OCI-LY7 (cell line): ENCODE data around the gene DESI1. TPM values are rescaled to one million over a fixed set of nuclear protein-coding genes. Genes with fewer than 3 reads are reported as not detected.

Experiments
- BruUV-seq: library from RNA; stranded (reverse); fragments of 400-500 nt; replicated peaks from 2 replicates; lab custom pipeline; 2021; lab: Mats Ljungman, UMichigan
- CTCF ChIA-PET: fragments of 300-600 bp; sonication (Branson Sonifier 250); formaldehyde crosslinking; loops from one replicate; lab custom pipeline; 2022; ENCODE audit warnings: antibody characterized with exemption; ENCODE audit not compliant: unreplicated experiment; lab: Charles Lee
- POLR2A ChIA-PET: fragments of 300-600 bp; sonication (Branson Sonifier 250); formaldehyde crosslinking; loops from one replicate; lab custom pipeline; 2022; ENCODE audit warnings: antibody characterized with exemption; lab: Charles Lee
- DNase-seq: peaks from one replicate; pipeline ENCODE4 v3.0.0-alpha.2; 2015; ENCODE audit warnings: low spot score
- H2AFZ ChIP-seq: fragments of 200-600 bp; sonication (generic), shearing (Covaris generic); 2 replicates; pipeline ENCODE4 v1.6.1; 2014; ENCODE audit warnings: mild to moderate bottlenecking, antibody characterized with exemption, low read length, moderate library complexity
- H3K27ac ChIP-seq: fragments of 200-600 bp; sonication (generic); 2 replicates; pipeline ENCODE4 v1.5.1; 2014; ENCODE audit warnings: mixed run types, low read depth, mild to moderate bottlenecking, moderate library complexity, low read length, inconsistent platforms; ENCODE audit not compliant: poor library complexity, severe bottlenecking
- H3K36me3 ChIP-seq: fragments of 200-600 bp; sonication (generic); 2 replicates; pipeline ENCODE4 v1.6.1; 2014; ENCODE audit warnings: mild to moderate bottlenecking, antibody characterized with exemption, low read length, moderate library complexity, mixed read lengths; ENCODE audit not compliant: insufficient read depth
- H3K4me1 ChIP-seq: fragments of 200-600 bp; sonication (generic); 2 replicates; pipeline ENCODE4 v1.5.1; 2014; ENCODE audit warnings: mild to moderate bottlenecking, low read length; ENCODE audit not compliant: insufficient read depth, poor library complexity, severe bottlenecking
- H3K4me2 ChIP-seq: fragments of 200-600 bp; sonication (generic); 2 replicates; pipeline ENCODE4 v1.6.1; 2014; ENCODE audit warnings: mild to moderate bottlenecking, low read length
- H3K4me3 ChIP-seq: fragments of 200-600 bp; sonication (generic); 2 replicates; pipeline ENCODE4 v1.5.1; 2014; ENCODE audit warnings: mild to moderate bottlenecking, low read depth, low read length; ENCODE audit not compliant: poor library complexity, severe bottlenecking
- H3K79me2 ChIP-seq: fragments of 200-600 bp; sonication (generic); 2 replicates; pipeline ENCODE4 v1.6.1; 2016; ENCODE audit warnings: low read depth, mild to moderate bottlenecking, low read length, moderate library complexity, mixed read lengths; ENCODE audit not compliant: insufficient read depth
- H3K9me2 ChIP-seq: fragments of 200-600 bp; sonication (generic); 2 replicates; pipeline ENCODE4 v1.6.1; 2016; ENCODE audit warnings: mild to moderate bottlenecking, low read length, mixed read lengths; ENCODE audit not compliant: insufficient read depth
- H3K9me3 ChIP-seq: fragments of 200-600 bp; sonication (generic); 2 replicates; pipeline ENCODE4 v1.6.1; 2014; ENCODE audit warnings: mild to moderate bottlenecking, mixed run types, low read length, mixed read lengths
- H4K20me1 ChIP-seq: fragments of 200-600 bp; sonication (generic); 2 replicates; pipeline ENCODE4 v1.6.1; 2014; ENCODE audit warnings: mild to moderate bottlenecking, antibody characterized with exemption, low read length, moderate library complexity, mixed read lengths; ENCODE audit not compliant: insufficient read depth
- EZH2phosphoT487 ChIP-seq: fragments of 200-600 bp; sonication (generic); IDR thresholded peaks from 2 replicates; pipeline ENCODE4 v1.6.1; 2018; ENCODE audit warnings: low read depth, borderline replicate concordance, mild to moderate bottlenecking, mixed run types, antibody characterized with exemption, low read length, moderate library complexity, mixed read lengths
- intact Hi-C: fragments of 100-400 bp; cut with micrococcal nuclease; formaldehyde crosslinking; loops from one replicate; pipeline ENCODE4 v1.10.0; 2022; ENCODE audit not compliant: unreplicated experiment
- total RNA-seq, 2 experiments: library from RNA; depleted of rRNA in 1 of 2; stranded (reverse); fragments of >200 nt in 1 of 2; shearing (Covaris generic) in 1 of 2; gene quantifications; 2 replicates each; pipeline ENCODE4 v1.2.3, GENCODE V29; 2014 to 2022
- TF ChIP-seq, protein P1 (sequence below): fragments of 200-600 bp; sonication (generic); conservative IDR thresholded peaks from 2 replicates; pipeline ENCODE4 v1.5.1; 2014; ENCODE audit warnings: mild to moderate bottlenecking, antibody characterized with exemption, low read length, moderate library complexity, mixed read lengths

Gene DESI1
- total RNA-seq, 2 experiments from 2014 or later: 39.0 to 65.0 TPM

DNA sequence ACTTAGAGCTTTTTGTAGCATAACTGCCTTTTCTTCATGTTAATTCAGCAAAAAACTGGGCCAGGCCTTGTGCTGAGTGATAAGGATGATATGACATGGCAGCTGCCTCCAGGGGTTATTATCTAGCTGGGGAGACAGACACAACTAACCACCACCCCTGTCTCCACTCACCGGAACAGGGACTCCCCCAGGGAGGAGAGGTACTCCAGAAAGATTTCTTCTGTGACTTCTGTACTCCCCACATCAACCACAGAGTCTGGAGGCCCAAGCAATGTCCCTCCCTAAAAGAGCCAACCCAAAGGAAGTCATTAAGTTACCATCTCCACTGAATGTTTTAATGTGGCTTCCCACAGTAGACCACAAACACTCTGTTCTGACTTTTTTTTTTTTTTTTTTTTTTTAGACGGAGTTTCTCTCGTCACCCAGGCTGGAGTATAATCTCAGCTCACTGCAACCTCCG is 16.9 kb downstream of the DESI1 start:
- no TSS peak for BruUV-seq
- Histone ChIP-seq H3K9me2 (no peaks in the 10 kb centered on the region), H4K20me1 (no peaks in the 10 kb centered on the region), H3K27ac (no peak overlapping the region), H2AFZ (no peak overlapping the region), H3K9me3 (no peaks in the 10 kb centered on the region), H3K4me3 (no peak overlapping the region), H3K4me2 (no peak overlapping the region), H3K4me1 (no peaks in the 10 kb centered on the region), H3K36me3 (peaks cover 86% of the 10 kb centered on the region), H3K79me2 (no peaks in the 10 kb centered on the region)
- TF ChIP-seq EZH2phosphoT487: no peak
- TF ChIP-seq, protein P1, sequence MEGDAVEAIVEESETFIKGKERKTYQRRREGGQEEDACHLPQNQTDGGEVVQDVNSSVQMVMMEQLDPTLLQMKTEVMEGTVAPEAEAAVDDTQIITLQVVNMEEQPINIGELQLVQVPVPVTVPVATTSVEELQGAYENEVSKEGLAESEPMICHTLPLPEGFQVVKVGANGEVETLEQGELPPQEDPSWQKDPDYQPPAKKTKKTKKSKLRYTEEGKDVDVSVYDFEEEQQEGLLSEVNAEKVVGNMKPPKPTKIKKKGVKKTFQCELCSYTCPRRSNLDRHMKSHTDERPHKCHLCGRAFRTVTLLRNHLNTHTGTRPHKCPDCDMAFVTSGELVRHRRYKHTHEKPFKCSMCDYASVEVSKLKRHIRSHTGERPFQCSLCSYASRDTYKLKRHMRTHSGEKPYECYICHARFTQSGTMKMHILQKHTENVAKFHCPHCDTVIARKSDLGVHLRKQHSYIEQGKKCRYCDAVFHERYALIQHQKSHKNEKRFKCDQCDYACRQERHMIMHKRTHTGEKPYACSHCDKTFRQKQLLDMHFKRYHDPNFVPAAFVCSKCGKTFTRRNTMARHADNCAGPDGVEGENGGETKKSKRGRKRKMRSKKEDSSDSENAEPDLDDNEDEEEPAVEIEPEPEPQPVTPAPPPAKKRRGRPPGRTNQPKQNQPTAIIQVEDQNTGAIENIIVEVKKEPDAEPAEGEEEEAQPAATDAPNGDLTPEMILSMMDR: no peak
- ChIA-PET CTCF (no interaction called here), POLR2A (interaction anchor here (0.6 to 1.1 kb wide), 5 partner anchors 8 to 223 kb away, joined by 3 to 5 read pairs (median 3); partner anchors contain the start of gene PMM1)
- no peak for DNase-seq
- intact Hi-C loops: no loop called here

DNA sequence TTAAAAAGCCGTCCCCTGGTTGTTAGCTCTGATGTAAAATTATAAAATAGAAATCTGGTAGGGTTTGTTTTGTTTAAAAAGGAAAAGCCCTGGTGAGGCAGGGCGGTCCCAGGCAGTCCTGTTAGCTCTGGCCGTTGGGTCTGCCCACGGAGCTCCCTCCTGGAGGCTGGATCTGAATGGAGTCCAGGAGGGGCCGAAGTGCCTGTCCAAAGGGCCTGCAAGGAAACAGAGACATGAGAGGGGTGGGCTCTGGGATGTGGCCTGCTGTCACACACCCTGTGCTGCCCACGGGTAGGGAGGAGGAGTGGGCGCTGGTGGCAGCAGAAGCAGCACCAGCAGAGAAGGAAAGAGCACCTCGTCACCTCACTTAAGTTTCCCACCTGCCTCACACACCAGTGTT is 19.9 kb downstream of the DESI1 start:
- no peak overlapping the region for H3K4me3 ChIP-seq
- H3K4me1 ChIP-seq: no peaks in the 10 kb centered on the region
- H3K79me2 ChIP-seq: no peaks in the 10 kb centered on the region
- intact Hi-C loops: no loop called here
- BruUV-seq: no TSS peak
- H2AFZ ChIP-seq: no peak overlapping the region
- DNase-seq: no peak
- ChIA-PET CTCF (no interaction called here), POLR2A (no interaction called here)
- H3K27ac ChIP-seq: no peak overlapping the region
- H3K36me3 ChIP-seq: peaks cover 68% of the 10 kb centered on the region
- H3K9me2 ChIP-seq: no peaks in the 10 kb centered on the region
- no peak overlapping the region for H3K4me2 ChIP-seq
- no peaks in the 10 kb centered on the region for H4K20me1 ChIP-seq
- H3K9me3 ChIP-seq: no peaks in the 10 kb centered on the region
- TF ChIP-seq EZH2phosphoT487: no peak
- TF ChIP-seq, protein P1: no peak

DNA sequence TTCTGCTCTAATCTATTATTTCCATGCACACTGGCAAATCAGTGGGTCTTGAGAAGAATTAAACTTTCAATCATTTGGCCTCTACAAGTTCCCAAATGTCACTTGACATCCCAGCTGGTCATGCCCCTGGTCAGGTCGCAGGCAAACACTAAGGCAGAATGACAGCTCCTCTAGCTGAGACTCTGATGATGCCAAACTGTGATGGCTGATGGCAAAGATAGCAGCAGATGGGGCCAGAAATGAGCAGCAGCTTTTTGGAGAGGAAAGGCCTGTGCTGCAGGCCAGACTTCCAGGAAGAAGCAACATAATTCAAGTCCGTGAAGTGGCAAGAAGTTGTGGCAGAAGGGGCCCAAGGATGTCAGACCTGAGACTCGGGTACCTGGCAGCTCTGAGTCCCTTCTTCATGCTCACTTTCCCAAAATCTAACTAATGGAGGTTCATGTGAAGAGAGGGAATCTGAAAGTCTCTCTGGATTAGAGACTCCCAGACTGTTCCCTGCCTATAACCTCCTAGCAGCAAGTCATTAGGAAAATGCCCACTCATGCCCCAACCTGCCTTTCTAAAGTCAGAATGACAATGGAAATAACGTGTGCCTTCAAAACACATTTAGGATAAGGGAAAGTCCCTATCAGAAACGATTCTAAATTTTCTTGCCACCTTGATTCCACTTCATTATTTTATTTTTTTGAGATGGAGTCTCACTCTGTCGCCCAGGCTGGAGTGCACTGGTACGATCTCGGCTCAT is 21.8 kb downstream of the DESI1 start:
- DNase-seq: no peak
- H3K36me3 ChIP-seq: peaks cover 49% of the 10 kb centered on the region
- H3K27ac ChIP-seq: no peak overlapping the region
- POLR2A ChIA-PET: no interaction called here
- H3K4me3 ChIP-seq: no peak overlapping the region
- no peaks in the 10 kb centered on the region for H4K20me1 ChIP-seq
- H3K9me2 ChIP-seq: no peaks in the 10 kb centered on the region
- no peak overlapping the region for H2AFZ ChIP-seq
- TF ChIP-seq, protein P1: no peak
- no peak for TF ChIP-seq EZH2phosphoT487
- no peaks in the 10 kb centered on the region for H3K9me3 ChIP-seq
- no TSS peak for BruUV-seq
- intact Hi-C loops: loop anchor here (5.0 kb wide), 1 partner anchor 197 kb away; no protein-coding TSS in a partner anchor
- CTCF ChIA-PET: interaction anchor here (0.6 kb wide), 1 partner anchor 68 kb away, joined by 3 read pairs; no protein-coding TSS in a partner anchor
- H3K4me2 ChIP-seq: no peak overlapping the region
- H3K79me2 ChIP-seq: no peaks in the 10 kb centered on the region
- H3K4me1 ChIP-seq: no peaks in the 10 kb centered on the region
